CD4-positive, alpha-beta T cell treated with Interleukin-12 subunit alpha and Interleukin-12 subunit beta, for 1 hour (primary cell): Measurements from ENCODE around the gene CYP11A1.
"Not testable (repeated sequence)": the region's sequence is repeated elsewhere in the genome, so short reads cannot be mapped to it uniquely, and the experiment has no call there.

Source experiments
- DNase-seq: peaks from one replicate; pipeline ENCODE4 v3.0.0-alpha.2; 2020

CYP11A1 gene

GRCh38 chr15:74373056-74373650 is 5.7 kb upstream of the CYP11A1 start:
- no peak for DNase-seq

- DNase-seq = no peak
These were observed 3.0 kb upstream of the CYP11A1 start for GRCh38 chr15:74370471-74370870.

GRCh38 chr15:74369756-74370155 is 2.3 kb upstream of the CYP11A1 start:
- DNase-seq = no peak

GRCh38 chr15:74369084-74369745 is 1.8 kb upstream of the CYP11A1 start:
- DNase-seq = no peak

- no peak for DNase-seq
These were observed 675 bp upstream of the CYP11A1 start for GRCh38 chr15:74368121-74368520.

DNA sequence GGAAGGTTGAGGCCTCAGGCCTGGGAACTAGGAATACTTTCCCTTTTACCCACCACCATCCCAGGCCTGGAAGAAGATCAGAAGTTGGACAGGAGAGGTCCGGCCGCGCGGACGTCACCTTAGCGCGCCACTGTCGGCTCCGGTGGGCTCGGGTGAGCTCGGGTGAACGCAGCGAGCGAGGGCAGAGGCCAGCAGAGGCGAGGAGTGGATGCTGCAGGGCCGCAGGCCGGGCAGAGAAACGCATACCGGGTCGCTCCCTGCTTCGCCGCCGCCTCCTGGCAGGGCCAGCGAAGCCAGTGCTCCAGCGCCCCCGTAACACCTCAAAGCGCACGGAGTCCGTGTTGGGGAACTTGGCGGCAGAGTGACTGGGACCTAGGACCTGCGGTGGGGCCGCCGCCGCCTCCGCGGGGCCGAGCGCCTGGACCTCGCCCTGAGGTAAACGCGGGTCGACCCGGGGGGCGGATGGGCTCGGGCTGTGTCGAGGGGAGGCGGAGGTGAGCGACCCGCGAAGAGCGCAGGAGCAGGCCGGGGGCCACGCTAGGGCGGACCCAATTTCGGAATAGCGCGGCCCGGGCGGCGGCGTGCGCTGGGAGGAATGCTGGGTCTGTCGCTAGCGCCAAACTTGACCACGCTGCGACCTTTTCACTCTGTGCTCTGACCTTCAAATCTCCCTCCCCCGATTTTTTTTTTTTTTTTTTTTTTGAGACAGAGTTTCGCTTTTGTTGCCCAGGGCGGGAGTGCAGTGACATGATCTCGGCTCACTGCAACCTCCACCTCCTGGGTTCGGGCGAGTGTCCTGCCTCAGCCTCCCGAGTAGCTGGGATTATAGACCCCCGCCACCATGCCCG is 1.6 kb downstream of the CYP11A1 start:
- no peak for DNase-seq

DNA sequence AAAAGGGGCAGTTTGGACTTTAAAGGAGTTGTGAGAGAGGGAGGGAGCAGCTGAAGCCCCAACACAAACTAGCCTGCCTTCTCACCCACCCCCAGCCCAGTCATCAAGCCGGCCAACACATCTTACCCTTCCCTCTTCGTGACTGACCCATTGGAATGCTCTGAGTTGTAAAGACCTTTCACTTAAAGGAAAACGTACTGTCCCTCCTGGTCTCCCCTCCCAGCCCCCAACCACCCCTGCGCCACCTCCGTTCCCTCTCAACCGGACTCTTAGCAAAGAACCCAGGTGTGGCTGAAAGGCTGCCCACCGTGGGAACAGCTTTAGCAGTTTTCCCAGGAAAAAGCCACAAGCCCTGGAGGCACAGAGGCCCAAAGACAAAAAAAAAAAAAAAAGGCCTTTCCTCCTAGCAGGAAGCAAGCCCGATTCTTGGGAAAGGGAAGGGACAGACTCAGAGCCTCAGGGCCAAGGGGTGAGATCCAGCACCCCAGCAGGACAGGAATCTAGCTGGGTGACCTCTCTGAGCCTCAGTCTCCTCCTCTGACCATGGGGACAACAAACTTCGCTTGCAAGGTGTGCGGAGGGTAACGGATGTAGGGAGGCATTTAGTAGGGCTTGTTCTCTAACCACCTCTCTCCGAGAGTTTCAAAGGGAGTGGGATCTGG is 2.4 kb downstream of the CYP11A1 start:
- no peak for DNase-seq

DNA sequence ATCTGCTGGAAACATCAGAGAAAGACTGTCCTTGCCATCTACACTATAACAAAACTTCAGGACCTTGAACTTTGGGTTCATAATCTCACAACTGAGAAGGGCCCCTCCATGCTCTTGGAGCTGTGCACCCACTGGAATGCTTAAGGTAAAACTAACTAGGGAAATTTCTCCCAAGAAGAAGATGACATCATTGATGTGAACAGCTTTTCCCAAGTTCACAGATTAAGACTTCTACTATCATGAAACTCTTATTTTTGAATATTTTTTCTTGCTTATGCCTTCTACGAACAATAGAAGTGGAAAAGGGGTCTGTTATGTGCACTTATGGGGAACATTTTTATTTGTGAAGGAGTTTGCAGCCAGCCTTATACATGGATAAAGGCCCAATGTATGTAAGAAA is 5.0 kb downstream of the CYP11A1 start:
- no peak for DNase-seq

- DNase-seq = not testable (repeated sequence)
These were observed 6.6 kb downstream of the CYP11A1 start for GRCh38 chr15:74360855-74361254.

DNA sequence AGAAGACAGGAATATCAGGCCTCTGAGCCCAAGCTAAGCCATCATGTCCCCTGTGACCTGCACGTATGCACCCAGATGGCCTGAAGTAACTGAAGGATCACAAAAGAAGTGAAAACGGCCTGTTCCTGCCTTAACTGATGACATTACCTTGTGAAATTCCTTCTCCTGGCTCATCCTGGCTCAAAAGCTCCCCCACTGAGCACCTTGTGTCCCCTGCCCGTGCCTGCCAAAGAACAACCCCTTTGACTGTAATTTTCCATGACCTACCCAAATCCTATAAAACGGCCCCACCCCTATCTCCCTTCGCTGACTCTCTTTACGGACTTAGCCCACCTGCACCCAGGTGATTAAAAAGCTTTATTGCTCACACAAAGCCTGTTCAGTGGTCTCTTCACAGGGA is 8.1 kb downstream of the CYP11A1 start:
- not testable (repeated sequence) for DNase-seq

GRCh38 chr15:74357514-74357913 is 9.9 kb downstream of the CYP11A1 start:
- not testable (repeated sequence) for DNase-seq

DNA sequence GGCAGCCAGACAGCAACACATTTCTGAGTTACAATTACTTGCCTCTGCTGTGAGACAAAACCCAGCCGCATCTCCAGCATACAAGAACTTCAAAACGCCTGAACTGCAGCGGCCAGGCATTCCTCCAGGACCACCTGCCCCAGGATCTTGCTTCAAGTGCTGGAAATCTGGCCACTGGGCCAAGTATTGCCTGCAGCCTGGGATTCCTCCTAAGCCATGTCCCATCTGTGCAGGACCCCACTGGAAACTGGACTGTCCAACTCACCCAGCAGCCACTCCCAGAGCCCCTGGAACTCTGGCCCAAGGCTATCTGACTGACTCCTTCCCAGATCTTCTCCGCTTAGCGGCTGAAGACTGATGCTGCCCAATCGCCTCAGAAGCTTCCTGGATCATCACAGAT is 11.4 kb downstream of the CYP11A1 start:
- not testable (repeated sequence) for DNase-seq

DNA sequence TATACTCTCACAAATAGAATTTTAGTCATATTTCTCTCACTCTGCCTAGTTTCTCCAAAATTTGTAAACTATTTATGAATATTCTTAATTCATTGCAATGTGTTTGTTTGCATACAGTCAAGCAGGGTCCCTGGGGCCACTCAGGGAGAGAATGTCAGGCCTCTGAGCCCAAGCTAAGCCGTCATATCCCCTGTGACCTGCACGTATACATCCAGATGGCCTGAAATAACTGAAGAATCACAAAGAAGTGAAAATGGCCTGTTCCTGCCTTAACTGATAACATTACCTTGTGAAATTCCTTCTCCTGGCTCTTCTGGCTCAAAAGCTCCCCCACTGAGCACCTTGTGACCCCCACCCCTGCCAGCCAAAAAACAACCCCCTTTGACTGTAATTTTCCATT is 13.5 kb downstream of the CYP11A1 start:
- not testable (repeated sequence) for DNase-seq

DNA sequence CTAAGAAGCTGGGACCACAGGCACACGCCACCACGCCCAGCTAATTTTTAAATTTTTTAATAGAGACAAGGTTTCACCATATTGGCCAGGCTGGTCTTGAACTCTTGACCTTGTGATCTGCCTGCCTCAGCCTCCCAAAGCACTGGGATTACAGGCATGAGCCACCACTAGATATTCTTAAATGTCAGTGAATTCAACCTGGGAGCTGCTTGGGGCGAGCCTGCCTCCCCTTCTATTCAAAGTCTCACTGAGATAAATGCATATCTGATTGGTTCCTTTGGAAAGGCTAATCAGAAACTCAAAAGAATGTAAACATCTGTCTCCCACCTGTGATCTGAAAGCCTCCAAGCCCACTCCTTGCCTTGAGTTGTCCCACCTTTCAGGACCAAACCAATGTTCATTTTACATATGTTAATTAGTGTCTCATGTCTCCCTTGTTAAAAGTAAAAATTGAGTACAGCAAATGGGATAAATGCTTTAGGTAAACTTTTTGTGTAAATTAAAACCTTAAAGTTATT is 15.0 kb downstream of the CYP11A1 start:
- no peak for DNase-seq

GRCh38 chr15:74351670-74352069 is 15.8 kb downstream of the CYP11A1 start:
- no peak for DNase-seq

DNA sequence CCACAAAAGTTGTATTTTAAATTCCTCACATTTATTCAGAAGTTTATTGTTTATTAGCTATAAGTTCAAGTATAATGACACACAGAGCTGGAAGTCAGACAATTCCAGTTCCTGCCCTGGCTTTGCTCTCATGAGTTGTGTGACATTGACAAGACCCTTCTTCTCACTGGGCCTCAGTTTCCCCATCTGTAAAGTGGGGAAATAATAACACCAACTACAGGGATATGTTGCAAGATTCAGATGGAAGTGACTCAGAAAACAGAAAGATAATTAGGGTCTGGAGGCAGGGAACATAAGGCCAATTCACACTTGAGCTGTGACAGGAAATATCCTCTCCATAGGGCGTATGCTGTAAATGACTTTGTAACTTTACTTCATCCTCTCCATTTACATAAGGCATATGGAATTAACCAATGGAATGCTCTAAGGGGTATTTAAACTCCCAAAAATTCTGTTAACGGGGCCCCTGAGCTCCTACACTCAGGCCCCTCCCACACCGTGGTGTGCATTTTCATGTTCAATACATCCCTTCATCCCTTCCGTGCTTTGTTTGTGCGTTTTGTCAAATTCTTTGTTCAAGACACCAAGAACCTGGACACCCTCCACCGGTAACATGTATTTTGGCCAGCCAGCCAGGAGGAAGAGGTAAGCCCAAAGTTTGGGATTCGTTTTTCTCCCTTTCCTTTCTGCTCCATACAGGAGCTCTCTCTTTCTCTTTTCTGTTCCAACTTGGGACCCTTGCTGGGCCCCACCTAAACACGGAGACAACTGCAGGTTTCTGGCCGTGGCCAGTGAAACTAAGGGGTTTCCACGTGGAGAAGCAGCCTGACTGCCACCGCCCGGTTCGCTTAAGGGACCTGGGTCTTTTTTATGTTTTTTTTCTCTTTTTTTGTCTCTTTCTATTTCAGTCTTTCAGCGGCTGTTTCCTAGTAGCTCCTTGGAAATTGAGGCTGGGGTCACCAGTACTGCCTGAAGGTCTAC is 16.9 kb downstream of the CYP11A1 start:
- DNase-seq = no peak

- no peak for DNase-seq
These were observed 18.1 kb downstream of the CYP11A1 start for GRCh38 chr15:74349241-74349778.

DNA sequence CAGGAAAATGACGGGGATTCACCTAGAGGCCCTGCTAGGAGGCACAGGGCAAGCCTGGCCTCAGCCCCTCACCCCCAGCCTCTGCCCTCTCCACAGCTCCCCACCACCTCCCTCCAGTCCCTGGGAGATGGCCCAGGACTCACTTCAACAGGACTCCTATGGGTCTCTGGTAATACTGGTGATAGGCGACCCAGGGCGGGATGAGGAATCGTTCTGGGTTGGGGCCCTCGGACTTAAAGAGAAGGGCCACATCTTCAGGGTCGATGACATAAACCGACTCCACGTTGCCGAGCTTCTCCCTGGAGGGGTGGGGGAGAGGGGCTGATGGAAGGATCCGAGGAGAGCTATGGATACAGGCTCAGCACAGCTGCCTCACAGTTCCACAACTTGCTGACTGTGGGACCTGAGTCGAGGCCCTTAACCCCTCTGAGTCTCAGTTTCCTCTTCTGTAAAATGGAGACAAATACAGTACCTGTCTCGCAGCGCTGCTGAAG is 19.6 kb downstream of the CYP11A1 start:
- DNase-seq = no peak

GRCh38 chr15:74345051-74345450 is 22.4 kb downstream of the CYP11A1 start:
- DNase-seq = no peak

DNA sequence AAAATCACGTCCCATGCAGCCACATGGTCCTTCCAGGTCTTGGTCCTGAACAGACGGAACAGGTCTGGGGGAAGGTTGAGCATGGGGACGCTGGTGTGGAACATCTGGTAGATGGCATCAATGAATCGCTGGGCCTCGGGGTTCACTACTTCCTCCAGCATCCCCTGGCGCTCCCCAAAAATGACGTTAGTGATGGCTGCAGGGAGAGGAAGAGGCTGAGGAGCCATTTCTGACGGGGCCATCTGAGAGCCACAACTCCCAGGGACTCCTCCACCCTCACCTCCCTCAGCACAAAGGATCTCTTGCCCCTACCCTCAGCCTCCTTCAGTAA is 23.7 kb downstream of the CYP11A1 start:
- no peak for DNase-seq

GRCh38 chr15:74343127-74343796 is 24.2 kb downstream of the CYP11A1 start:
- no peak for DNase-seq
